ENCODE results near the gene PEX5. TPM values are rescaled to one million over a fixed set of nuclear protein-coding genes. Genes with fewer than 3 reads are reported as not detected.

The PEX5 gene
- total RNA-seq, 1 donor from 2014 or later = 33.5 TPM

DNA sequence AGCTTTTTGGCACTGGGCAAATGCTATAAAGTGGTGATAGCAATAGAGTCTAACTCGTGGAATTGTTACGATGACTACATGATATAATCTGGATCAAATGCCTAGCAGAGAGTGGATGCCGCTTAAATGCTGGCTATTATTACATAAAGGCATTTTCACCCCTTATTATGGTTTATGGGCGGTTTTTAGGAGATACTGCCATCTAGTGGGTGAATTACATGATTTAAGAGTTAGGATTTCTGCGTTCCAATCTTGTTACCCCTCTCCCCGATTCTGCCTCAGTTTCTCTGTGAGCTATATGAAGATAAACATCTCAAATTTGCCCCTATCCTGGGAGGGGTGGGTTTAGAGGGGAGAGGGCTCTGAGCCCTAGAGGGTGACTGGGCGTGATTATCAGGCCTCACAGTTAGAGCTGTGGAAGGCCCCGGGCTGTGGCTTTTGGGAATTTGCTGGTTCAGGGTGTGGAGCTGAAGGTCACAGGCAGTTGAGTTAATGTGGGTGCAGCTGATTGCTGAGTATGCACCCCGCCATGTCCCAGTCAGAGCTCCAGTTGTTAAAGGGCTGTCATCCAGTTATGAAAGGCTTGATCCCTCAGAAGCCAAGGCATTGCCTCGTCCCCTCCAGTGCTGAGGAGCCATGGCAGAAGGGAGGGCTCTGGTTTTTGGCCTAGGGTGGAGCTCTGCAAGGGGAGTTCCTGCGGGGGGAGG lies 44.9 kb upstream of the PEX5 start:
- Histone ChIP-seq H3K27me3 (ENCODE audit: low read depth) (no peaks in the 10 kb centered on the region), H3K27ac (replicated peaks) (no peak overlapping the region), H3K4me3 (no peak overlapping the region), H3K9me3 (replicated peaks) (no peaks in the 10 kb centered on the region), H3K4me1 (no peaks in the 10 kb centered on the region), H3K36me3 (peaks cover 8% of the 10 kb centered on the region)
- intact Hi-C loops (cut with micrococcal nuclease) = no loop called here
- TF ChIP-seq, protein P1, sequence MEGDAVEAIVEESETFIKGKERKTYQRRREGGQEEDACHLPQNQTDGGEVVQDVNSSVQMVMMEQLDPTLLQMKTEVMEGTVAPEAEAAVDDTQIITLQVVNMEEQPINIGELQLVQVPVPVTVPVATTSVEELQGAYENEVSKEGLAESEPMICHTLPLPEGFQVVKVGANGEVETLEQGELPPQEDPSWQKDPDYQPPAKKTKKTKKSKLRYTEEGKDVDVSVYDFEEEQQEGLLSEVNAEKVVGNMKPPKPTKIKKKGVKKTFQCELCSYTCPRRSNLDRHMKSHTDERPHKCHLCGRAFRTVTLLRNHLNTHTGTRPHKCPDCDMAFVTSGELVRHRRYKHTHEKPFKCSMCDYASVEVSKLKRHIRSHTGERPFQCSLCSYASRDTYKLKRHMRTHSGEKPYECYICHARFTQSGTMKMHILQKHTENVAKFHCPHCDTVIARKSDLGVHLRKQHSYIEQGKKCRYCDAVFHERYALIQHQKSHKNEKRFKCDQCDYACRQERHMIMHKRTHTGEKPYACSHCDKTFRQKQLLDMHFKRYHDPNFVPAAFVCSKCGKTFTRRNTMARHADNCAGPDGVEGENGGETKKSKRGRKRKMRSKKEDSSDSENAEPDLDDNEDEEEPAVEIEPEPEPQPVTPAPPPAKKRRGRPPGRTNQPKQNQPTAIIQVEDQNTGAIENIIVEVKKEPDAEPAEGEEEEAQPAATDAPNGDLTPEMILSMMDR (IDR thresholded peaks at IDR 0.05; ENCODE audit: borderline replicate concordance) = peak; percentile 63
- DNase-seq = no peak

DNA sequence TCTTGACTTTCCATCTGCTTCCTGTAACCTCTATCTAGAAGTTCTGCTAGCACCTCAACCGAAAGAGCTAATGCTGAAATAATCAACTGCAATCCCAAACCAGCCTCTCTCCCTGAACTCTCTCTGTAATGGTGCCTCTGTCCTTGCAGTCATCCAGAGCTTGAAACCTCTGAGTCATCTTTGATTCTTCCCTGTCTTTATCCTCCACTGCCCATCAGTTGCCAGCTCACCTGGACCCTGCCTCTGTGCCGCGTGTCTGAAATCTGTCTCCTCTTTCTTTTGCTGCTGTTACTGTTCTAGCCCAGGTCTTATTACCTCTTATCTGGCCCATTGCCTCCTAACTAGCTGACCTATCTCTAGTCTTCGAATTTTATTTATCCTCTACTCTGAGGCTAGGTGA lies 43.8 kb upstream of the PEX5 start:
- intact Hi-C loops (cut with micrococcal nuclease) = no loop called here
- H3K9me3 ChIP-seq (replicated peaks) = no peaks in the 10 kb centered on the region
- no peaks in the 10 kb centered on the region for H3K27me3 ChIP-seq (ENCODE audit: low read depth)
- DNase-seq = no peak
- H3K36me3 ChIP-seq = peaks cover 10% of the 10 kb centered on the region
- TF ChIP-seq, protein P1 (IDR thresholded peaks at IDR 0.05; ENCODE audit: borderline replicate concordance) = no peak
- H3K27ac ChIP-seq (replicated peaks) = no peak overlapping the region
- H3K4me1 ChIP-seq = no peaks in the 10 kb centered on the region
- H3K4me3 ChIP-seq = no peak overlapping the region

DNA sequence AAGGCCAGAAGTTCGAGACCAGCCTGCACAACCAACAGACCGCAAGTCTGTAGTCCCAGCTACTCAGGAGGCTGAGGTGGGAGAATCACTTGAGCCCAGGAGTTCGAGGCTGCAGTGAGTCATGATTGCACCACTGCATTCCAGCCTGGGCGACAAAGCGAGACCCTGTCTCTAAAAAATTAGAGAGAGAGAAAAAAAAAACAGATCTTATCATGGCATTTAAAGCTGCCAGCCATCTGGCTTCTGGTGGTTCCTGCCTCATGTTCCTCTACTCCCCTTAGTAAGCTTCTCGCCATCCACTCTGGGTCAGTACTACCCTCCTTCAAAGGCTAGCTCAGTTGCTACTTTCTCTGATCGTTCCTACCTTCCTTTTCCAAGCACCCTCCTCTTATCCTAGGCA lies 43.3 kb upstream of the PEX5 start:
- H3K4me3 ChIP-seq = no peak overlapping the region
- intact Hi-C loops (cut with micrococcal nuclease) = no loop called here
- H3K9me3 ChIP-seq (replicated peaks) = no peaks in the 10 kb centered on the region
- peaks cover 10% of the 10 kb centered on the region for H3K36me3 ChIP-seq
- no peak for DNase-seq
- H3K4me1 ChIP-seq = no peaks in the 10 kb centered on the region
- TF ChIP-seq, protein P1 (IDR thresholded peaks at IDR 0.05; ENCODE audit: borderline replicate concordance) = no peak
- H3K27me3 ChIP-seq (ENCODE audit: low read depth) = no peaks in the 10 kb centered on the region
- no peak overlapping the region for H3K27ac ChIP-seq (replicated peaks)

DNA sequence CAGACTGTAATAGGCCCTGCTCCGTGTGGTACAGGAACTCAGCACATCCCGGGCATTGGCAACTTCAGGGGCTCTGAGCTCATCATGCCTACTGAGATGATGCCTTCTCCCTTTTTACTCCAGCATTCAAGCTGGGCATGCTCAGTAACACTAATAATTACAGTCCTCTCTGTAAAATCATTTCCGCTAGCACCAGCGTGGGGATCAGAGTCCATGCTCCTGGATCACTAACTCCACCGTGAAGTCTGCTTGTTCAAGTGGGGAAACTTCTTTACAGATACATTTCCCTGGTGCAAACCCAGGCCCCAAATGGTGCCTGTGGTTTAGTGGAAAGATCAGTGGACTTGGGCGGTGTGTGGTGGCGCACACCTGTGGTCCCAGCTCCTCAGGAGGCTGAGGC lies 42.6 kb upstream of the PEX5 start:
- no peak overlapping the region for H3K27ac ChIP-seq (replicated peaks)
- no peak for DNase-seq
- no peaks in the 10 kb centered on the region for H3K9me3 ChIP-seq (replicated peaks)
- intact Hi-C loops (cut with micrococcal nuclease) = no loop called here
- no peaks in the 10 kb centered on the region for H3K27me3 ChIP-seq (ENCODE audit: low read depth)
- peaks cover 13% of the 10 kb centered on the region for H3K36me3 ChIP-seq
- no peaks in the 10 kb centered on the region for H3K4me1 ChIP-seq
- TF ChIP-seq, protein P1 (IDR thresholded peaks at IDR 0.05; ENCODE audit: borderline replicate concordance) = no peak
- H3K4me3 ChIP-seq = no peak overlapping the region

DNA sequence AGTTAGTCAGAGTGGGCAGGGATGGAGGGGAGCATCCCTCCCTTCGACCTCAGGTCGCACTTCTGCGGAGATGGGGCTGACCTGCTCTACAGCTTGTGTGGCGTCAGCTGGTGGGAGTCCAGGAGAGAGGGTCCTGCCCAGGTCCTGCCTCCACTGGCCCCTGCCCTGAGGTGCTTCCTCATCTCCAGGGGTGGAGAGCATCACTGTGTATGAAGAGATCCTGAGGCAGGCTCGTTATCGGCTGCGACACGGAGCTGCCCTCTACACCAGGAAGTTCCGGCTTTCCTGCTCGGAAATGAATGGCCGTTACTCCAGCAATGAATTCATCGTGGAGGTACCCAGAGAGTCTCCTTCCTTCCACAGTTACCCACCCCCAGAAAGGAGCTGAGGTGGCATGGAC lies 39.1 kb upstream of the PEX5 start:
- Histone ChIP-seq H3K27me3 (ENCODE audit: low read depth) (no peaks in the 10 kb centered on the region), H3K36me3 (peaks cover 13% of the 10 kb centered on the region), H3K9me3 (replicated peaks) (no peaks in the 10 kb centered on the region), H3K4me1 (no peaks in the 10 kb centered on the region), H3K27ac (replicated peaks) (no peak overlapping the region), H3K4me3 (no peak overlapping the region)
- TF ChIP-seq, protein P1 (IDR thresholded peaks at IDR 0.05; ENCODE audit: borderline replicate concordance) = no peak
- intact Hi-C loops (cut with micrococcal nuclease) = no loop called here
- no peak for DNase-seq
